ENCODE measurements around the gene SIRT4. TPM values are rescaled to one million over a fixed set of nuclear protein-coding genes. Genes with fewer than 3 reads are reported as not detected.

The SIRT4 gene
- total RNA-seq, 2 experiments from 2014 or later: 1.2 to 1.4 TPM

DNA sequence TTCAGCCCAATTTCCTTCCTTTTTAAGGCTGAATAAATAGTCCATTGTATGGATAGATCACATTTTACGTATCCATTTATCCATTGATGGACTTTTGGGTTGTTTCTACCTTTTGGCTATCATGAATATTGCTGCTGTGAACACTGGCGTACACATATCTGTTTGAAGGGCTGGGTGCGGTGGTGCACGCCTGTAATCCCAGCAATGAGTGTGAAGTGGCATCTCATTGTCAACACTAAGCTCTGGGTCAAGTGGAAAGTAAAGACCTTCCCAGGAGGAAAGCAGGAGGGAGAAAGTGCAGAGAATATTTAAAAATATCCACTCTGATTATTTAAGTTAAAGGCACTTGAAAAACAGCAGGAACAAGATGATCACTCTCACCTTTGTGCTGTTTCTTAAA, 37.1 kb downstream of the SIRT4 start:
- ATAC-seq: no peak
- H3K4me3 Mint-ChIP-seq: no peak overlapping the region
- ChIA-PET CTCF (no interaction called here), POLR2A (no interaction called here)
- H3K36me3 Mint-ChIP-seq (ENCODE audit: low read depth): peaks cover 7% of the 10 kb centered on the region
- no peak overlapping the region for H3K27ac Mint-ChIP-seq
- peaks cover 10% of the 10 kb centered on the region for H3K27me3 Mint-ChIP-seq (ENCODE audit: low read depth)
- H3K9me3 Mint-ChIP-seq (ENCODE audit: insufficient read depth): peaks cover 24% of the 10 kb centered on the region
- DNase-seq: no peak
- H3K4me1 Mint-ChIP-seq (ENCODE audit: low read depth): no peaks in the 10 kb centered on the region

DNA sequence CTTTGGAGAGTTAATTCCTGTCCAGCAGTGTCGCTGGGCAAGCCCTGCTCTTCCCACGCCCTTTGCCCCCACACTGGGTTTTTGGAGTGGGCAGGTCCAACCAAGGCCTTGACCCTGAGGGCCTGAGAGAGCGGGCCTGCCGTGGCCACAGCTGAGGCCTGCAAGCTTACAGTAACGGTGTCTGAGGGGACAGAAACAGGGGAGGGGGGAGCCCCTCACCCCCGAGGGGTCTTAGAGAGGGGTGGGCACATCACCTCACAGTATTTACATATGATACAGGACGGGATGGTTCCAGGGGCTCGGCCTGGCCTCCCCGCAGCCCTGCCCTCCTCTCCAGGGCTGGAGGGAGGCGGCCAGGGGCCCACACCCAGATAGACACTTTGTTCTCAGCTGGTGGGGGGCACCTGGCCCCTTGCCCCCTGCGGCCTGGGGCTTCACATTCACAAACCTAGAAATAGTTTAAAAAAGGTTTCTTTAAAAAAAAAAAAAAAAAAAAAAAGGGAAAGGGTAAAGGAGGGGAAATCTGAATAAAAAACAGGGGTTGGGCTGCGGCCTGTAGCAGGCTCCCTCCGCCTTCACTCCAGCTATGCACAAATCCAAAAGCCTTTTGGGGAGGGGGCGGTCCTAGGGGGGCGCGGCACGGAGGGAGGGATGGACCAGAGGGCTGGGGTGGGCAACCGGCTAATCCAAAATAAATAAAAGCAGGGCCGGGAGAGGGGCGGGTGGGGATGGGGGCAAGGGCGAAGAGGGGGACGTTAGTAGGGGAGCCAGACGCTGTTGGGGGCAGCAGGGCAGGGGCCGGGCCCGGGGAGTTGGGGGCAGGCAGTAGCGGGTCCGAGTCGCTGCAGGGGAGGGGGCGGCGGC, 40.3 kb downstream of the SIRT4 start:
- ChIA-PET POLR2A (no interaction called here), CTCF (interaction anchor here (0.6 to 0.8 kb wide), 2 partner anchors 40 to 87 kb away, joined by 3 read pairs; partner anchors contain the start of gene SIRT4)
- DNase-seq: no peak
- ATAC-seq: no peak
- H3K27me3 Mint-ChIP-seq (ENCODE audit: low read depth): peaks cover 9% of the 10 kb centered on the region
- peaks cover 1% of the 10 kb centered on the region for H3K36me3 Mint-ChIP-seq (ENCODE audit: low read depth)
- H3K9me3 Mint-ChIP-seq (ENCODE audit: insufficient read depth): peaks cover 8% of the 10 kb centered on the region
- no peak overlapping the region for H3K27ac Mint-ChIP-seq
- no peaks in the 10 kb centered on the region for H3K4me1 Mint-ChIP-seq (ENCODE audit: low read depth)
- no peak overlapping the region for H3K4me3 Mint-ChIP-seq

DNA sequence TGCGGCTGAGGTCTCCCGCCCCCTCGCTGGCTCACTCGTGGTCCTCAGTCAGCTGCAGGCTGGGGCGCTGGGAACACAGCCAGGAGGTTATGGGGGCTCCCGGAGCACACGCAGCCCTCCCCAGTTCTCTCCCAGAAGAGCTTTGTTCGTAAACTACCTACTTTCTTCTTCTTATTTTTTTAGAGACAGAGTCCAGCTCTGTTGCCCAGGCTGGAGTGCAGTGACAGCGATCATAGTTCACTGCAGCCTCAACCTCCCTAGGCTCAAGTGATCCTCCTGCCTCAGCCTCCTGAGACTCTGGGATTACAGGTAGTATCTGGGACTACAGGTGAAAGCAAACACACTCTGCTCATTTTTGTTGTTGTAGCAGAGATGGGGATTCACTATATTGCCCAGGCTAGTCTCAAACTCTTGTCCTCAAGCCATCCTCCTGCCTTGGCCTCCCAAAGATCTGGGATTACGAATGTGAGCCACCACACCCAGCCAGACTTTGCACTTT, 41.0 kb downstream of the SIRT4 start:
- no peak for DNase-seq
- Mint-ChIP-seq H3K9me3 (ENCODE audit: insufficient read depth) (peaks cover 1% of the 10 kb centered on the region), H3K27ac (no peak overlapping the region), H3K4me3 (no peak overlapping the region), H3K27me3 (ENCODE audit: low read depth) (peaks cover 4% of the 10 kb centered on the region), H3K4me1 (ENCODE audit: low read depth) (no peaks in the 10 kb centered on the region), H3K36me3 (ENCODE audit: low read depth) (no peaks in the 10 kb centered on the region)
- ATAC-seq: no peak
- CTCF ChIA-PET: interaction anchor here (0.6 kb wide), 1 partner anchor 88 kb away, joined by 3 read pairs; no protein-coding TSS in a partner anchor
- POLR2A ChIA-PET: no interaction called here

DNA sequence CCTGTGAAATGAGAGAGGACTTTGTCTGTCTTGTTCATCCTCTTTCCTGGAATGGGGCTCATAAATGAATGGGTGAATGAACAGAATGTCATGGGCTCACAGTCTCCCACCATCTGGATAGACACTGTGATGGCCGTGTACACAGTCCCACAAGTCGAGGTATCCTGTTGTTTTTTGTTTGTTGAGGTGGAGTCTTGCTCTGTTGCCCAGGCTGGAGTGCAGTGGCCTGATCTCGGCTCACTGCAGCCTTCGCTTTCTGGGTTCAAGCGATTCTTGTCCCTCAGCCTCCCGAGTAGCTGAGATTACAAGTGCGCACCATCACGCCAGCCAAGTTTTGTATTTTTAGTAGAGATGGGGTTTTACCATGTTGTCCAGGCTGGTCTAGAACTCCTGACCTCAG, 41.6 kb downstream of the SIRT4 start:
- Mint-ChIP-seq H3K27ac (no peak overlapping the region), H3K9me3 (ENCODE audit: insufficient read depth) (no peaks in the 10 kb centered on the region), H3K36me3 (ENCODE audit: low read depth) (no peaks in the 10 kb centered on the region), H3K4me1 (ENCODE audit: low read depth) (no peaks in the 10 kb centered on the region), H3K27me3 (ENCODE audit: low read depth) (peaks cover 2% of the 10 kb centered on the region), H3K4me3 (no peak overlapping the region)
- ChIA-PET CTCF (interaction anchor here (0.7 kb wide), 1 partner anchor 19 kb away, joined by 3 read pairs; no protein-coding TSS in a partner anchor), POLR2A (no interaction called here)
- ATAC-seq: no peak
- DNase-seq: no peak

DNA sequence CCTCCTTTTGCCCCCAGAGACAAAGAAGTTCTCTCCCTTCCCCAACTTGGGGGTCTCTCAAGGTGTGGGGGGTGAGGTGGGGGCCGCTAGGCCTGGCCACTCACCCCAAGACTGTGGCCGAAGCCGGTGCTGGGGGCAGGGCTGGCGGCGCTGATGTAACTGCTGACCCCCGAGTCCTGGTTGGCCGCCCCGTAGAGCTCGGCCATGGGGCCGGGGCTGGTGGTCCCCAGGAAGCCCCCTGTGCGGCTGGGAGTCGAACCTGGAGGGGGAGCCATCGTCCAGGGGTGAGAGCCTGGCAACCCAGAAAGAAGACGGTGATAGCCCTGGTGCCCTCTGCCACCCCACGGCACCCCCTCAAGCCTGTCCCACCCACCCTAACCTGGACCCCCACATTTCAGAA, 43.9 kb downstream of the SIRT4 start:
- ChIA-PET CTCF (no interaction called here), POLR2A (no interaction called here)
- no peak for ATAC-seq
- Mint-ChIP-seq H3K4me1 (ENCODE audit: low read depth) (no peaks in the 10 kb centered on the region), H3K9me3 (ENCODE audit: insufficient read depth) (no peaks in the 10 kb centered on the region), H3K27ac (no peak overlapping the region), H3K4me3 (no peak overlapping the region), H3K36me3 (ENCODE audit: low read depth) (no peaks in the 10 kb centered on the region), H3K27me3 (ENCODE audit: low read depth) (peaks cover 2% of the 10 kb centered on the region)
- no peak for DNase-seq

DNA sequence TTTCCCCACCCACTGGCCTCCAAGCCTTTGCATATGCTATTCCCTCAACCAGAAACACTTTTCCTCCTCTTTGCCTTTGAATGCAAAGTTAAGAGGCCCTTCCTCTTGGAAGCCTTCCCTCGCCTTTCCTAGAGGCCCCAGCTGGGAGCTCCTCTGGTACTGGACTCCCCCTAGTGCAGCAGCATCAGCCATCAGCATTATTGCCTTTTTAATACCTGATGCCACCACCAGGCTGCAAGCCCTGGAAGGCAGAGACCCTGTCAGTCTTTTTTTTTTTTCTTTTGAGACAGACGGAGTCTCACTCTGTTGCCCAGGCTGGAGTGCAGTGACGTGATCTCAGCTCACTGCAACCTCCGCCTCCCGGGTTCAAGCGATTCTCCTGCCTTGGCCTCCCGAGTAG, 44.6 kb downstream of the SIRT4 start:
- Mint-ChIP-seq H3K4me3 (no peak overlapping the region), H3K27me3 (ENCODE audit: low read depth) (peaks cover 2% of the 10 kb centered on the region), H3K9me3 (ENCODE audit: insufficient read depth) (no peaks in the 10 kb centered on the region), H3K27ac (no peak overlapping the region), H3K36me3 (ENCODE audit: low read depth) (no peaks in the 10 kb centered on the region), H3K4me1 (ENCODE audit: low read depth) (no peaks in the 10 kb centered on the region)
- no peak for DNase-seq
- ChIA-PET CTCF (no interaction called here), POLR2A (no interaction called here)
- no peak for ATAC-seq

DNA sequence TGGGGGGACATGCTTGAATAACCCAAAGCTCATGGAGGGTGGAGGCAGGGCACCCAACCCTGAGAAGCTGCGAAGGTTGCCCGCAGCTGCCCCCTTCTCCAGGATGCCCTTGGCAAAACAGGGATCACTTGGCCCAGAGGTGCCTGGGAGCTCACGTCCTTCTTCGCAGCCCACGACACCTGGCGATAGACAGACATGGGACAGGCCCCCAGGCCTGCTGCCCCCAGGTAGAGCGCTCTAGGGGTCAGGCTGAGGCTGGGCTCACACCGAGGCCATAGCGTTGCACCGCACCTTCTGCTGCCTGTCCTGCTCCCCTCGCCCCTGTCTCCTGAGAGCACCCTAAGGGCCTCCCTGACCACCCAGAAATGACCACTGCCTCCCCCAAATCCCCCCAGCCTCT, 45.6 kb downstream of the SIRT4 start:
- Mint-ChIP-seq H3K9me3 (ENCODE audit: insufficient read depth) (no peaks in the 10 kb centered on the region), H3K27ac (no peak overlapping the region), H3K4me1 (ENCODE audit: low read depth) (no peaks in the 10 kb centered on the region), H3K27me3 (ENCODE audit: low read depth) (peaks cover 2% of the 10 kb centered on the region), H3K36me3 (ENCODE audit: low read depth) (no peaks in the 10 kb centered on the region), H3K4me3 (no peak overlapping the region)
- ChIA-PET CTCF (no interaction called here), POLR2A (interaction anchor here (0.6 to 1.1 kb wide), 2 partner anchors 12 to 626 kb away, joined by 3 to 4 read pairs; no protein-coding TSS in a partner anchor)
- ATAC-seq (no peak), DNase-seq (no peak)

DNA sequence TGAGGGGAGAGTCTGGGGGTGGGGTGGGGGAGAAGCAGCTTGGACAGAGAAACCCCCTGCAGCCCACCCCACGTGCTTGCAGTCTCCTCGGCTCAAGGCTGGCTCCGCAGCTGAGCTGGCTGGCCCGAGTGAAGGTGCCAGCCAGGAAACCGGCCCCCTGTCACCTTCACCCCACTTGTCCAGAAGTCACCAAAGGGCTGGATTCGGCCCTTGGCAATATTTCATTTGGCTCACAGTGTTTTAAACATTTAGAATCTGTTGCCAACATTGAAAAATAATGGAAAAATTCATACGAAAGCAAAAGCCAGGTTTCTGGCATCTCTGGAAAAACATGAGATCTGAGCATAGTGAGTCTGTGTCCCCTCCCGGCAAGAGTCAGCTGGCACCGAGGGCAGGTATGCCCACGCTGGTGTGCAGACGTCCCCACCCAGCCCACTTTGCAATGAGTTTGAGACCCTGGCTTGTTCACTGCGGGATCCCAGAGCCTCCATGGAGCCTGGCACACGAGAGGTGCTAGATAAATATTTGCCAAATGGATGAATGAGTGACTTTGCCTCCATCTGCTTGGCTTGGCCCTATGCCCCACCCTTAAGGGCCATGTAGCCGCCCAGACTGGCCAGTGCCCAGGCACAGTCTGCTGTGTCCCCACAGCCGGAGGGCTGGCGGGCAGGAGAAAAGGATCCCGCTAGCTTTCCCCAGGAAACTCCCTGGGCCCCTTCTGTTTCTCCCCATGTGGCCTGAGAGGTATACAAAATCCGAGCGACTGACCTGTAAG, 48.6 kb downstream of the SIRT4 start:
- Mint-ChIP-seq H3K4me3 (no peak overlapping the region), H3K4me1 (ENCODE audit: low read depth) (no peaks in the 10 kb centered on the region), H3K27me3 (ENCODE audit: low read depth) (peaks cover 2% of the 10 kb centered on the region), H3K36me3 (ENCODE audit: low read depth) (no peaks in the 10 kb centered on the region), H3K27ac (no peak overlapping the region), H3K9me3 (ENCODE audit: insufficient read depth) (no peaks in the 10 kb centered on the region)
- ChIA-PET POLR2A (no interaction called here), CTCF (no interaction called here)
- no peak for DNase-seq
- ATAC-seq: no peak

DNA sequence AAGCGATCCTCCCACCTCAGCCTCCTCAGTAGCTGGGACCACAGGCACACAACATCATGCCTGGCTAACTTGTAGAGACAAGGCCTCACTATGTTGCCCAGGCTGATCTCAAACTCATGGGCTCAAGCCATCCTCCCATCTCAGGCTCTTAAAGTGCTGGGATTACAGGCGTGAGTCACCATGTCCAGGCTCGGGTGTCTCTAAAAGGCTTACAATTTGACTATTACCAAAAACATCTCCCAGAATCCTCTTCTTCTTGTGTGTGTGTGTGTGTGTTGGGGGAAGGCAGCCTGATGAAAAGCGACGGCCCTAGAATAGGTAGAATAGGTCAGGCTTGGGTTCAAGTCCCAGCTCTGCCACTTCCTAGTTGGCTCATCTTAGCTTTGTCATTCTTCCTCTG, 50.0 kb downstream of the SIRT4 start:
- ATAC-seq: no peak
- H3K4me1 Mint-ChIP-seq (ENCODE audit: low read depth): no peaks in the 10 kb centered on the region

DNA sequence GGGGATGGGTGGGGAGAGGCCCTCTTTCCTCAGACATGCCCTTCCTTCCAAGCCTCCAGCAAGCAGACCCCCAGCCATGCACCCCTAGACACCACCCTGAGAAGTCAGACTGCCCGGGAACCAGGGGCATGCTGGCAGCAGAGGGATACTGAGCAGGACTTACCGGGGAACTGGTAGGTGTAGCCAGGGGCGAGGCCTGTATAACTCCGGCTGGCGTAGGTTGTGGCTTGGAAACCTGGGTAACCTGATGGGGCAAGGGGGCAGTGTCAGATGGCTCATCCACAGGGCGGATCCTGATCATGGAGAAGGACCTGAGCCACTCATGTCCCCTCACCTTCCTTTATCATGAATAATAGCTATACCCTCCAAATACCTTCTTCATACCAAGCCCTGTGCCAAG, 51.0 kb downstream of the SIRT4 start:
- Mint-ChIP-seq H3K27ac (no peak overlapping the region), H3K4me3 (no peak overlapping the region), H3K27me3 (ENCODE audit: low read depth) (peaks cover 8% of the 10 kb centered on the region), H3K9me3 (ENCODE audit: insufficient read depth) (no peaks in the 10 kb centered on the region), H3K4me1 (ENCODE audit: low read depth) (no peaks in the 10 kb centered on the region), H3K36me3 (ENCODE audit: low read depth) (no peaks in the 10 kb centered on the region)
- ChIA-PET POLR2A (no interaction called here), CTCF (interaction anchor here (1.3 to 2.0 kb wide), 3 partner anchors 13 to 116 kb away, joined by 3 to 6 read pairs (median 5); partner anchors contain the start of gene SRSF9)
- DNase-seq: no peak
- ATAC-seq: no peak

More for the DNA sequence above, 50.0 kb downstream of the SIRT4 start:
- CTCF ChIA-PET: no interaction called here
- POLR2A ChIA-PET: interaction anchor here (0.8 kb wide), 1 partner anchor 59 kb away, joined by 3 read pairs; the partner anchor contains the start of gene RNU4-1
- H3K9me3 Mint-ChIP-seq (ENCODE audit: insufficient read depth): no peaks in the 10 kb centered on the region
- no peak overlapping the region for H3K4me3 Mint-ChIP-seq
- peaks cover 6% of the 10 kb centered on the region for H3K27me3 Mint-ChIP-seq (ENCODE audit: low read depth)
- H3K27ac Mint-ChIP-seq: no peak overlapping the region
- DNase-seq: no peak
- H3K36me3 Mint-ChIP-seq (ENCODE audit: low read depth): no peaks in the 10 kb centered on the region

DNA sequence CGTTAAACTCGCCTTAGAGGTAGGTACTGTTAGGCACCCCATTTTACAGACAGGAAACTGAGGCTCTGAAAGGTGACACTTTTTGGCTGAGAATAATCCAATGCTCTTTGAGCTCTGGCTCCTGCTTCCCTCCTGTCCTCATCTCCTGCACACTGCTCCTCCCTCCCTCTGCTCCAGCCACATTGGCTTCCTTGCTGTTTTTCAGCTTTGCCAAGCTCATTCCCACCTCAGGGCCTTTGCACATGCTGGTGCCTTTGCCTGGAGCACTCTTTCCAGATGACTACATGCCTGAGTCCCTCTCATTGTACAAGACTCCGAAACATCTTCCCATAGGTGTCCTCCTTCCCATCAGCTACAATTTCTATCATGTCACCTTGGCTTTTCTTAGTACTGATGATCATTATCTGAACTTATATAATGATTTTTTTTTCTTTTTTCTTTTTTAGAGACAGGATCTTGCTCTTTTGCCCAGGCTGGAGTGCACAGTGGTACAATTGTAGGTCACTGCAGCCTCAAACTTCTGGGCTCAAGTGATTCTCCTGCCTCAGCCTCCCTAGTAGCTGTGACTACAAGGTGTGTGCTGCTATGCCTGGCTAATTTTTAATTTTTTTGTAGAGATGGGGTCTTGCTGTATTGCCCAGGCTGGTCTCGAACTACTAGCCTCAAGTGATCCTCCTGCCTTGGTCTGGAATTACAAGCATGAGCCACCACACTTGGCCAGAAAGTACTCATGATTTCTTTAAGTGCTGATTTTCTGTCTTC, 51.6 kb downstream of the SIRT4 start:
- no peaks in the 10 kb centered on the region for H3K9me3 Mint-ChIP-seq (ENCODE audit: insufficient read depth)
- POLR2A ChIA-PET: no interaction called here

More for the DNA sequence above, 51.6 kb downstream of the SIRT4 start:
- DNase-seq (no peak), ATAC-seq (no peak)
- Mint-ChIP-seq H3K36me3 (ENCODE audit: low read depth) (no peaks in the 10 kb centered on the region), H3K27ac (no peak overlapping the region), H3K27me3 (ENCODE audit: low read depth) (peaks cover 10% of the 10 kb centered on the region), H3K4me1 (ENCODE audit: low read depth) (no peaks in the 10 kb centered on the region), H3K4me3 (no peak overlapping the region)
- CTCF ChIA-PET: interaction anchor here (1.3 to 2.0 kb wide), 3 partner anchors 13 to 115 kb away, joined by 3 to 6 read pairs (median 5); partner anchors contain the start of gene SRSF9

Data from activated CD8-positive, alpha-beta T cell treated with anti-CD3 and anti-CD28 coated beads, Interleukin-2, amount 10 ng/mL, durations not matched to agents 7 days and 5 days (primary cell).